MM.1S (cell line): ENCODE results near the gene DSCAML1.

Experiments used
- CTCF ChIP-seq: fragments of 300-600 bp; sonication (generic); IDR thresholded peaks from 2 replicates; pipeline ENCODE4 v1.5.1; 2016; ENCODE audit warnings: antibody characterized with exemption, low read length, mixed read lengths
- EZH2 ChIP-seq: fragments of 300-600 bp; sonication (generic); optimal IDR thresholded peaks from 2 replicates; pipeline ENCODE3; 2017; ENCODE audit warnings: low read depth, mild to moderate bottlenecking, antibody characterized with exemption, low read length, mixed read lengths
- EZH2phosphoT487 ChIP-seq: fragments of 300-600 bp; sonication (generic); IDR thresholded peaks from 2 replicates; pipeline ENCODE4 v1.6.1; 2018; ENCODE audit warnings: antibody characterized with exemption, low read length

GRCh38 chr11:117478926-117479325, 318.1 kb downstream of the DSCAML1 start:
- TF ChIP-seq CTCF (no peak), EZH2 (no peak), EZH2phosphoT487 (no peak)
